ENCODE results near the gene MACROH2A2.

The MACROH2A2 gene

DNA sequence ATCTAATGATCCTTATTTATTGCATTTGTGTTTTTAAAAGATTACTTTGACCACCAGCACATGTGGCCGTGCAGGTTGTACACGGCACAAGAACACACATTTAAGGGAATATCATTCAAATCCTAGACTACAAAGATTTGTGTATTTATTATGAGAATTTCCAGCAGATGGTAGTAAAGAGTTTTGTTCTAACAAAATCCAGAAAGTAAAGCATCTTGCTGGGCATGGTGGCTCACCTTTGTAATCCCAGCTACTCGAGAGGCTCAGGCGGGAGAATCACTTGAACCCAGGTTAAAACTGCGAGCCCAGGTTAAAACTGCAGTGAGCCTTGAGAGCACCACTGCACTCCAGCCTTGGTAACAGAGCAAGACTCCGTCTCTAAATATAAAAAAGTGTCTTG is 31.5 kb downstream of the MACROH2A2 start:
- DNase-seq (ENCODE audit: insufficient read length, low spot score) (no peak), FAIRE-seq (no peak)
- TF ChIP-seq SPI1 (IDR thresholded peaks at IDR 0.05; ENCODE audit: low read depth, low read length) (no peak), POU2F2 (IDR thresholded peaks at IDR 0.05; ENCODE audit: low read depth, low read length) (no peak), PAX5 (IDR thresholded peaks at IDR 0.05; ENCODE audit: insufficient read depth, low read length, severe bottlenecking) (no peak), POLR2A (IDR thresholded peaks at IDR 0.05; ENCODE audit: low read depth, low read length) (no peak), POLR2AphosphoS5 (IDR thresholded peaks at IDR 0.05; ENCODE audit: low read depth, low read length) (no peak), TAF1 (IDR thresholded peaks at IDR 0.05; ENCODE audit: low read depth, low read length) (no peak)

DNA sequence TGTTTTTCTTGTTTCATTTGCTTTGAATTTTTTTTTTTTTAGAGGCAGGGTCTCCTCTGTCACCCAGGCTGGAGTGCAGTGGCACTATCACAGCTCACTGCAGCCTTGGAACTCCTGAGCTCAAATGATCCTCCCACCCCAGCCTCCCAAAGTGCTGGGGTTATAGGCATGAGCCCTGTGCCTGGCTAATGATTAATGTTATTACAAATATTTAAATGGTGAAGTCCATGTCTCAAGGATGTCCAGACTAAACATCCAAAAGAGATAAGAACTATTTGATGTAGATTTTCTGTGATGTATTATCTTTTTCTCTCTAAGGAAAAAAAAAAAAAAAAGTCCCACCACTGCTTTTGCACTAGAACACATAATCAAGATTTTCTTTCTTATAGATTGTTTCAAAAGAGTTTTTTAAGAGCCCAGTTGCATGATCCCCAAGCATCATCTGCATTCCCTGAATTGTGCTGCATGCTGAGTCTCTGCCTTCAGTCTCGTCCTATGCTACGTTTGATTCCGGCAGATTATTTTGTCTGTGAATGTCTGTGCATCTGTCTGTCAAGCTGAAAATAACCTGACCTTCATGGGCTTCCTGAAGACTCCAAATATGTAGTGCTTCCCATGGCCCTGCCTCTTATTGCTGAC is 33.4 kb downstream of the MACROH2A2 start:
- FAIRE-seq, result no peak
- TF ChIP-seq TAF1 (IDR thresholded peaks at IDR 0.05; ENCODE audit: low read depth, low read length) (no peak), PAX5 (IDR thresholded peaks at IDR 0.05; ENCODE audit: insufficient read depth, low read length, severe bottlenecking) (no peak), POLR2AphosphoS5 (IDR thresholded peaks at IDR 0.05; ENCODE audit: low read depth, low read length) (no peak), POU2F2 (IDR thresholded peaks at IDR 0.05; ENCODE audit: low read depth, low read length) (no peak), POLR2A (IDR thresholded peaks at IDR 0.05; ENCODE audit: low read depth, low read length) (no peak), SPI1 (IDR thresholded peaks at IDR 0.05; ENCODE audit: low read depth, low read length) (no peak)
- no peak for DNase-seq (ENCODE audit: insufficient read length, low spot score)

DNA sequence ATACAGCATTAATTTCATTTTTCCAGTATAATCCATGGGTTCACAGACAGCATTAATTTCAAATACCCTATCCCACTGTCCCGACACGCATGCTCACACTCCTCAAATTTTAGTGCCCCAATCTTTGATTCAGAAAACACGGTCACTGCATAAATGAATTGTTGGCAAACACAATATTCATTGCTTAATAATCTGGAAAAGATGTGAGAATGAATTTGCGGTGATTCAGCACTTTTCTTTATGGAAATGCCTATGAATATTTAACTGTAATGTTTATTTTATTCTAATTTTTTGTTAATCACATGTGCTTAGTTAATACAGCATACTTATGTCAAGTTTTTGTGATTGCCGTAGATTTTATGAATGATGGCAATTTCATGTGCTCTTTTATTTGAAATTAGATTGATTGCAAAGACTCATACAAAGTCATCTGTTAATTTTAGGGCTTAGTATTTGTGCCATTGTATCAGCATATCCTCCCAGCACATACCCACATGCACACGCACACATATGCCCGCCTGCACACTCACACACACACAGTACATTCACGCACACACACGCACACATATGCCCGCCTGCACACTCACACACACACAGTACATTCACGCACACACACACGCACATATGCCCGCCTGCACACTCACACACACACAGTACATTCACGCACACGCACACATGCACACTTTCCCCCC is 35.1 kb downstream of the MACROH2A2 start:
- no peak for DNase-seq (ENCODE audit: insufficient read length, low spot score)
- TF ChIP-seq TAF1 (IDR thresholded peaks at IDR 0.05; ENCODE audit: low read depth, low read length) (no peak), SPI1 (IDR thresholded peaks at IDR 0.05; ENCODE audit: low read depth, low read length) (no peak), POLR2A (IDR thresholded peaks at IDR 0.05; ENCODE audit: low read depth, low read length) (no peak), POU2F2 (IDR thresholded peaks at IDR 0.05; ENCODE audit: low read depth, low read length) (no peak), PAX5 (IDR thresholded peaks at IDR 0.05; ENCODE audit: insufficient read depth, low read length, severe bottlenecking) (no peak), POLR2AphosphoS5 (IDR thresholded peaks at IDR 0.05; ENCODE audit: low read depth, low read length) (no peak)
- FAIRE-seq, result no peak

- no peak for TF ChIP-seq POLR2A (IDR thresholded peaks at IDR 0.05; ENCODE audit: low read depth, low read length)
- TF ChIP-seq SPI1 (IDR thresholded peaks at IDR 0.05; ENCODE audit: low read depth, low read length), result no peak
- no peak for TF ChIP-seq POLR2AphosphoS5 (IDR thresholded peaks at IDR 0.05; ENCODE audit: low read depth, low read length)
- no peak for TF ChIP-seq PAX5 (IDR thresholded peaks at IDR 0.05; ENCODE audit: insufficient read depth, low read length, severe bottlenecking)
- TF ChIP-seq POU2F2 (IDR thresholded peaks at IDR 0.05; ENCODE audit: low read depth, low read length), result no peak
- TF ChIP-seq TAF1 (IDR thresholded peaks at IDR 0.05; ENCODE audit: low read depth, low read length), result no peak
- DNase-seq (ENCODE audit: insufficient read length, low spot score), result no peak
- no peak for FAIRE-seq
Observed at GRCh38 chr10:70088308-70088698, 35.7 kb downstream of the MACROH2A2 start.

- FAIRE-seq, result no peak
- no peak for DNase-seq (ENCODE audit: insufficient read length, low spot score)
- no peak for TF ChIP-seq TAF1 (IDR thresholded peaks at IDR 0.05; ENCODE audit: low read depth, low read length)
- TF ChIP-seq POLR2A (IDR thresholded peaks at IDR 0.05; ENCODE audit: low read depth, low read length), result no peak
- no peak for TF ChIP-seq SPI1 (IDR thresholded peaks at IDR 0.05; ENCODE audit: low read depth, low read length)
- TF ChIP-seq PAX5 (IDR thresholded peaks at IDR 0.05; ENCODE audit: insufficient read depth, low read length, severe bottlenecking), result no peak
- no peak for TF ChIP-seq POLR2AphosphoS5 (IDR thresholded peaks at IDR 0.05; ENCODE audit: low read depth, low read length)
- TF ChIP-seq POU2F2 (IDR thresholded peaks at IDR 0.05; ENCODE audit: low read depth, low read length), result no peak
Observed at GRCh38 chr10:70090013-70090412, 37.4 kb downstream of the MACROH2A2 start.

DNA sequence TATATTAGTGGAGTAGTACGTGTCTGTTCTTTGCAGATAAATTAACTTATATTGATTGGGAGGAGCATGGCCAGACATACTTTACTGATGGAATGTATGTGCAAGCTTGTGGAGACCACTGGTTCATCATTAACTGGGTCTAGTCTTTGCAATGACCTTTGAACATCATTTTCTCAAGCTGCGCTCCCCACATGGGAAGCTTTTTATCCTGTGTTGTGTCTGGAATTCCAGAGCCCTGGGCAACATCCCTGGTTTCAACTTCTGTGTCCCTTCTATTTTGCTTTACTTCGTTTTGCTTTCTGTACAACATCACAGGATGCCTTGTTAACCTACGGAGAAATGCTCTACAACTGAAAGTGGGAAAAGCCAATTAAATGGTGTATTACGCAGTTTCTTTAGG is 38.3 kb downstream of the MACROH2A2 start:
- FAIRE-seq (no peak), DNase-seq (ENCODE audit: insufficient read length, low spot score) (no peak)
- TF ChIP-seq SPI1 (IDR thresholded peaks at IDR 0.05; ENCODE audit: low read depth, low read length) (no peak), POLR2AphosphoS5 (IDR thresholded peaks at IDR 0.05; ENCODE audit: low read depth, low read length) (no peak), TAF1 (IDR thresholded peaks at IDR 0.05; ENCODE audit: low read depth, low read length) (no peak), POU2F2 (IDR thresholded peaks at IDR 0.05; ENCODE audit: low read depth, low read length) (no peak), POLR2A (IDR thresholded peaks at IDR 0.05; ENCODE audit: low read depth, low read length) (no peak), PAX5 (IDR thresholded peaks at IDR 0.05; ENCODE audit: insufficient read depth, low read length, severe bottlenecking) (no peak)

GRCh38 chr10:70092389-70092718 is 39.7 kb downstream of the MACROH2A2 start:
- TF ChIP-seq POU2F2 (IDR thresholded peaks at IDR 0.05; ENCODE audit: low read depth, low read length) (no peak), TAF1 (IDR thresholded peaks at IDR 0.05; ENCODE audit: low read depth, low read length) (no peak), PAX5 (IDR thresholded peaks at IDR 0.05; ENCODE audit: insufficient read depth, low read length, severe bottlenecking) (no peak), SPI1 (IDR thresholded peaks at IDR 0.05; ENCODE audit: low read depth, low read length) (no peak), POLR2AphosphoS5 (IDR thresholded peaks at IDR 0.05; ENCODE audit: low read depth, low read length) (no peak), POLR2A (IDR thresholded peaks at IDR 0.05; ENCODE audit: low read depth, low read length) (no peak)
- no peak for DNase-seq (ENCODE audit: insufficient read length, low spot score)
- FAIRE-seq, result no peak

- DNase-seq (ENCODE audit: insufficient read length, low spot score) (no peak), FAIRE-seq (peak; percentile 69)
- no peak for TF ChIP-seq TAF1 (IDR thresholded peaks at IDR 0.05; ENCODE audit: low read depth, low read length)
- no peak for TF ChIP-seq POLR2A (IDR thresholded peaks at IDR 0.05; ENCODE audit: low read depth, low read length)
- no peak for TF ChIP-seq PAX5 (IDR thresholded peaks at IDR 0.05; ENCODE audit: insufficient read depth, low read length, severe bottlenecking)
- no peak for TF ChIP-seq POLR2AphosphoS5 (IDR thresholded peaks at IDR 0.05; ENCODE audit: low read depth, low read length)
- no peak for TF ChIP-seq SPI1 (IDR thresholded peaks at IDR 0.05; ENCODE audit: low read depth, low read length)
- TF ChIP-seq POU2F2 (IDR thresholded peaks at IDR 0.05; ENCODE audit: low read depth, low read length), result no peak
Observed at GRCh38 chr10:70093335-70093944, 40.8 kb downstream of the MACROH2A2 start.

- FAIRE-seq (peak; percentile 52), DNase-seq (ENCODE audit: insufficient read length, low spot score) (no peak)
- TF ChIP-seq POU2F2 (IDR thresholded peaks at IDR 0.05; ENCODE audit: low read depth, low read length) (no peak), PAX5 (IDR thresholded peaks at IDR 0.05; ENCODE audit: insufficient read depth, low read length, severe bottlenecking) (no peak), POLR2A (IDR thresholded peaks at IDR 0.05; ENCODE audit: low read depth, low read length) (no peak), SPI1 (IDR thresholded peaks at IDR 0.05; ENCODE audit: low read depth, low read length) (no peak)
Observed at GRCh38 chr10:70094250-70094649, 41.6 kb downstream of the MACROH2A2 start.

Data from GM12891 (cell line).